KOPT-K1 (cell line): ENCODE data around the gene HACD4.

Experiments
- H3K27ac ChIP-seq: fragments of 200-600 bp; sonication (generic); 2 replicates; pipeline ENCODE4 v1.5.1; 2016; ENCODE audit warnings: antibody characterized with exemption, mild to moderate bottlenecking, low read depth, low read length; ENCODE audit not compliant: poor library complexity, severe bottlenecking
- H3K36me3 ChIP-seq: fragments of 200-600 bp; sonication (generic); 2 replicates; pipeline ENCODE4 v1.5.1; 2017; ENCODE audit warnings: antibody characterized with exemption, mild to moderate bottlenecking, low read length, moderate library complexity; ENCODE audit not compliant: insufficient read depth
- H3K9me3 ChIP-seq: fragments of 200-600 bp; sonication (generic); 2 replicates; pipeline ENCODE4 v1.5.1; 2017; ENCODE audit warnings: antibody characterized with exemption, low read length, mild to moderate bottlenecking; ENCODE audit not compliant: insufficient read depth, poor library complexity, severe bottlenecking

Gene HACD4

DNA sequence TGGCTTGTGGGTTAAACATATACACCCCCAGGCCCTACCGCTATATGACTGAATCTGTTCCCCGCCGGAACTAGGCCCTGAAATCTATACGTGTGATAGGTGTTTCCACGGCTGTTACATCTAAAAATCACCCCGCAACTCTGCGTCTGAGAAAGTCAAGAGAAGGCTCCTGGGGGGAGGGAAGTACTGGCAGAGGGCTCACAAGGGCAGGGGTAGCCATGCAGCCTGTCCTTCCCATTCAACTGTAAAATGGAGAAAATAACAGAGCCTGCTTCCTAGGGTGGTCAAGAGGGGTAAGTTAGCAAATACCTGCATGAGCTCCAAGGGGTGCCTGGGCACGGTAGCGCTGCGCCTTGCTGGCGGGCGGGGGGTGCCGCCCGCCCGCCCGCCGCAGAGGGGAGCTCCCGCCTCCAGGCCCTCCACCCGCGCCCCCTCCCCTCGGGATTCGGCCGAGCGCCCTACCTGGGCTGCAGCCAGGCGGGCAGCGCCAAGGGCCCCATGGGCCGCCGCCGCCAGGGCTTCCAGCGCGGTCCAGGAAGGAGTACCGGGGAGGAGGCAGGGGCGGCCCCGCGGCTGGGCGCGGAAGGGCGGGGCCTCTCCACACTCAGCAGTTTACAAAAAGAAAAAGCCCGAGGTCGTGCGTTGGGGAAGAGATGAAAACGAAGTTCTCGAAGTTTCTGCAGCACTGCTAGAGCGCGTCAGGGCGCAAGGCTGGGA, at the start of gene HACD4:
Gene HACD4, minus strand, starts transcription at position 550 of the 717 bp plus-strand sequence. Its CDS starts 50 bp downstream, at position 500.
- H3K9me3 ChIP-seq, result no peaks in the 10 kb centered on the region

DNA sequence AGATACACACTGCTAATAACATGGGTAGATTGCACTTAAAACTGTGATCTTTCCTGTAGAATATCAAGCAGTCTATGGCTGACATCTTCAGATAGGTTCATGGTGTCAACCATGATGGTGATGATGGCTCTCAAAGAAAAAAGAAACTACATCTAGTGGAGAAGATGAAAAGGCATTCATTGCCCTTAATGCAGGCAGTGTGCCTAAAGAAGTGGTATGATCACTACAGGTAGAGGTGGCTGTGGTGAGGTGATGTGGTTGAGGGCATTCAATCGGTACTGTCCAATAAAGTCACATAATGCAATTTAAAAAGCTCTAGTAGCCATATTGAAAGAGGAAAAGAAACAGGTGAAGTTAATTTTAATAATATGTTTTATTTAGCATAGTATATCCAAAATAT, 49.4 kb upstream of the HACD4 start:
- H3K27ac ChIP-seq, result peak overlapping the region; percentile 96
- no peaks in the 10 kb centered on the region for H3K36me3 ChIP-seq
- H3K9me3 ChIP-seq, result peaks cover 10% of the 10 kb centered on the region

More for the DNA sequence above, at the start of gene HACD4:
- peaks cover 20% of the 10 kb centered on the region for H3K36me3 ChIP-seq
- peak within 1 kb of the TSS; percentile 85 for H3K27ac ChIP-seq

DNA sequence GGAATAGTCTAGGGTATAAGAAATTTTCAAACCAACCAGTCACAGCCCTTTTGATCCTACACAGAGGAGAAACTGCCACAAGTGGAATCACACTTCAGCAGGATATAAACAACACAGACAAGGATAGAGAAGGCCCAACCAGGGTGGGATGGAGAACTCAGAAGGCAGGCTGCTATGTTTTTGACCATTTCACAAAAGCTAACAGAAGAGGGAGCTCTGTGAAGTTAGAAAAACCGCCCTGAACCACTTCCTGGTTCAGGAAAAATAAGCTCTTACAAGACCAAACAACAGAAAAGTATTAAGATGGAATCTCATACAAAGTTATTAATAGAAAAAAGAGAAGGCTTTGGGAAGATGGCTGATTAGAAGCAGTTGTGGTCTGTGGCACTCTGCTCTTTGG, 47.3 kb upstream of the HACD4 start:
- Histone ChIP-seq H3K27ac (peak overlapping the region; percentile 42), H3K9me3 (peaks cover 10% of the 10 kb centered on the region), H3K36me3 (no peaks in the 10 kb centered on the region)

DNA sequence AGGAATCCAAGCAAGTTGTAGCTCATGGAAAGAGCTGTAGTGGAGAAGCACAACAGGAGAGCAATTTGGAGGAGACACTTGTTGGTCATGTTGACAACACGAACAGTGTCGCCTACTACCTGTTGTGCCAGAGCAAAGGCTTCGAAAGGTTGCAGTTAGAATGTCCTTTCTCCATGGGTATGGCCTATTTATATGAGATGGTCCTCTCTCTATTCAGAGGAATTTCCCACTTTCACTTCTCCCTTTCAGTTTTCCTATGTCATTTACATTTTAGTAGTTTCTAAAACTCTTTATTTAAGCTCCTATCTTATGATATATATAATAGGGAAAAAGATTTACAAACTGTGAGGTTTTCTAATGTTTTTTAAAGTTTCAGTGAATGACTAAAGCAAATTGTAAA, 46.3 kb upstream of the HACD4 start, which contains the start of gene IFNB1:
Gene IFNB1, minus strand, starts transcription at position 162 of the 400 bp plus-strand sequence. Its CDS starts 73 bp downstream, at position 89.
- Histone ChIP-seq H3K9me3 (peaks cover 10% of the 10 kb centered on the region), H3K27ac (peak within 1 kb of the TSS; percentile 42), H3K36me3 (no peaks in the 10 kb centered on the region)

- Histone ChIP-seq H3K36me3 (no peaks in the 10 kb centered on the region), H3K9me3 (peaks cover 10% of the 10 kb centered on the region), H3K27ac (no peak overlapping the region)
These were observed 44.0 kb upstream of the HACD4 start for GRCh38 chr9:21075484-21075883.

GRCh38 chr9:21070906-21071305, 39.5 kb upstream of the HACD4 start:
- Histone ChIP-seq H3K36me3 (no peaks in the 10 kb centered on the region), H3K9me3 (no peaks in the 10 kb centered on the region), H3K27ac (no peak overlapping the region)

- no peak overlapping the region for H3K27ac ChIP-seq
- no peaks in the 10 kb centered on the region for H3K9me3 ChIP-seq
- H3K36me3 ChIP-seq, result no peaks in the 10 kb centered on the region
These were observed 38.7 kb upstream of the HACD4 start for GRCh38 chr9:21070171-21070571.

DNA sequence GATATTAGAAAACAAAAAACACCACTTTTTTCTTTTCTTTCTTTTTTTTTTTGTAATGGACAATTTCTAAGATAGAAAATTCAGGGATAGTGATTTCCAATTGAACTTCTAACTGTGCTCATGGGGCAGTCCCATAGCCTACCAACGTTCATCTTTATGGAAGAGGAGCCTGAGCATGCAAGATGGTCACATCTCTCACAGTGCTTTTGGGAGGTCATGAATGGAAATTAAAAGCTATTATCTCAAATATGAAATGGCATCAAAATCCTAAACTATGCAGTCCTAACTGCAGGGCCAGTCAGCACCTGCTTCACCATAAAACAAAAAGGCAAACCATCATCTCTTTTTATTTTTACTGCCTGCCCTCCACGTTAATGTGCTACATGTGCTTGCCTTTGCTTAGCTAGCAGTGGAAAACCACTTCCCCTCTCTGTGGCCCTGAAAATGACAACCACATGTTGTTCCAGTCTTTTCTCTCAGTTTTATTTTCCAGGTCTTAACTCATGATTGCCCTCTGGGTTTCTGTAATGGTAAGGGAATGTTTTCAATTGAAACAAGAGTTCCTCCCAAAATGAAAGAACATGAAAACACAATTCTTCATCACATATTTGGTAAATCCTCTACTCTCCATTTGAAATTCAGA, 29.6 kb upstream of the HACD4 start:
- Histone ChIP-seq H3K36me3 (no peaks in the 10 kb centered on the region), H3K9me3 (no peaks in the 10 kb centered on the region), H3K27ac (peak overlapping the region; percentile 53)

DNA sequence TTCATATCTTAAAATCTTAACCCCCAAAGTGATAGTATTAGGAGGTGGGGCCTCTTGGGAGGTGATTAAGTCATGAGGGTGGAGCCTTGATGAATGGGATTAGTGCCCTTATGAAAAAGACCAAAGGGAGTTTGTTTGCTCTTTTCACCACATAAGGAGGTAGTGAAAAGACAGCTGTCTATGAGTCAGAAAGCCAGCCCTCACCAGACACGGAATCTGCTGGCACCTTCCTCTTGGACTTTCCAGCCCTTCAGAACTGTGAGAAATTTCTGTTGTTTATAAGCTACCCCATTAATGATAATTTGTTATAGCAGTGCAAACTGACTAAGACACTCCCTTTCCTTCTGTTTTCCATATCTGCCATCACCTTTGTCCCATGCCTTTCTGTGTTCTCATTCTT, 25.5 kb upstream of the HACD4 start:
- H3K9me3 ChIP-seq, result no peaks in the 10 kb centered on the region
- no peaks in the 10 kb centered on the region for H3K36me3 ChIP-seq
- no peak overlapping the region for H3K27ac ChIP-seq

DNA sequence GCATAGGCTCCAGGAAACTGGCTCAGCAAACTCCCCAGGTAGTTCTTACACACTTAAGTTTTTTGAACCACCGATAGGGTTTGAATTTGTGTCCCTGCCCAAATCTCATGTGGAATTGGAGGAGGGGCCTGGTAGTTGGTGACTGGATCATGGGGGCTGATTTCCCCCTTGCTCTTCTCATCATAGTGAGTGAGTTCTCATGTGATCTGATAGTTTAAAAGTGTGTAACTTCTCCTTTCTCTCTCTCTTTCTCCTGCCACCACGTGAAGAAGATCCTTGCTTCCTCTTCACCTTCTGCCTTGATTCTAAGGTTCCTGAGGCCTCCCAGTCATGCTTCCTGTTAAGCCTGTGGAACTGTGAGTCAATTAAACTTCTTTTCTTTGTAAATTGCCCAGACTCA, 22.4 kb upstream of the HACD4 start:
- Histone ChIP-seq H3K36me3 (no peaks in the 10 kb centered on the region), H3K9me3 (no peaks in the 10 kb centered on the region), H3K27ac (no peak overlapping the region)

GRCh38 chr9:21047281-21047691, 15.8 kb upstream of the HACD4 start:
- Histone ChIP-seq H3K27ac (no peak overlapping the region), H3K36me3 (no peaks in the 10 kb centered on the region), H3K9me3 (no peaks in the 10 kb centered on the region)

GRCh38 chr9:21043841-21044240, 12.4 kb upstream of the HACD4 start:
- H3K36me3 ChIP-seq, result no peaks in the 10 kb centered on the region
- no peaks in the 10 kb centered on the region for H3K9me3 ChIP-seq
- no peak overlapping the region for H3K27ac ChIP-seq

- Histone ChIP-seq H3K36me3 (no peaks in the 10 kb centered on the region), H3K9me3 (no peaks in the 10 kb centered on the region), H3K27ac (no peak overlapping the region)
These were observed 11.0 kb upstream of the HACD4 start for GRCh38 chr9:21042466-21042865.

DNA sequence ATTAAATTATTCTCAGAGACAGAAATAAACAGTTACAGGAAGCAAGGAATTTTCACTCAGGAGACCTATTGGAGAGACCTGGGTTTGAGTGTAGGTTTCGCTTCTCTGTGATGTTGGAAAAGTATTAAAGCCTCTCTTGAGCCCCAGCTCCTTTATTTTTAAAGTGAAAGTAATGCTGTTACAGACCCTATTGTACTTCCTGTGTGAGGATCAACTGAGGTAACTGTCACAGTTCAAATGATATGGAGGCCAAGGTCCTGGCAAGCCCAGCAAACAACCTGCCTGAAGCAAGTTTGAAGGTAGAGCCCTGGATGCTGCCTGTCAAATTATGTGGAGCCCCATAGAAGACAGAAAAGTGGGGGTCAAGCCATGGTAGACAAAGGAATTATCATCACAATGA, 7.9 kb upstream of the HACD4 start:
- Histone ChIP-seq H3K9me3 (no peaks in the 10 kb centered on the region), H3K27ac (peak overlapping the region; percentile 71), H3K36me3 (no peaks in the 10 kb centered on the region)

DNA sequence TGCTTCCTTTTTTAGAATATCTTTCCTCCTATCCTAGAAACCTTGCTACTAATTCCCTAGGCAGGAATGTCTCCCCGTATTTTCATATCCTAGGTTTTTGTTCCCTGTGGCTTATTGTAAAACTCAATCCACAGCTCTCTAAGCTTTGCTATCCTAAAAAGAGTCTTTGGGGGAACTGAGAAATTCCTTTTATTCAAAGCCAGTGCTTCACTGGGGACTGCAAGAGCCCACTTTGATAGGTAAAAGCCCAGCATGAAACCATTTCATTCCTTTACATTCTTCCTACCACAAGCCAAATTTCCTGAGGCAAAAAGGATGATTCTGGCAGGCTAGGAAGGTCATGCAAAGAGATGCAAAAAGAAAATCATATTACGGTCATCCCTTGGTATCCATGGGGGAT, 5.8 kb upstream of the HACD4 start:
- Histone ChIP-seq H3K36me3 (no peaks in the 10 kb centered on the region), H3K27ac (no peak overlapping the region), H3K9me3 (no peaks in the 10 kb centered on the region)

- Histone ChIP-seq H3K9me3 (no peaks in the 10 kb centered on the region), H3K36me3 (peaks cover 16% of the 10 kb centered on the region), H3K27ac (peak overlapping the region; percentile 85)
These were observed 356 bp upstream of the HACD4 start for GRCh38 chr9:21031808-21032183.
